Vagina (tissue), 2 donors: Measurements from ENCODE around the gene ERICH3.

Experiments used
- POLR2A ChIP-seq, 2 donors: fragments of 450-650 bp; IDR thresholded peaks; one replicate each; pipeline ENCODE4 v1.6.1; 2017; ENCODE audit warnings: antibody characterized with exemption in 2 of 2, mild to moderate bottlenecking in 2 of 2, moderate library complexity in 2 of 2
- POLR2AphosphoS5 ChIP-seq, 2 donors: sonication (generic); formaldehyde crosslinking; IDR thresholded peaks; one replicate each; pipeline ENCODE4 v1.9.0; 2017; ENCODE audit warnings: antibody characterized with exemption in 2 of 2, mild to moderate bottlenecking in 2 of 2, low read depth in 1 of 2; ENCODE audit not compliant: insufficient read depth in 1 of 2
- TF ChIP-seq, protein P1 (sequence below), 3 experiments: fragments of 450-650 bp in 2 of 3; fragments of 200-600 bp in 1 of 3; sonication (generic) in 1 of 3; IDR thresholded peaks; one replicate each; pipeline ENCODE4 v1.5.1; 2017 to 2019; ENCODE audit warnings: antibody characterized with exemption in 3 of 3, mild to moderate bottlenecking in 2 of 3, moderate library complexity in 2 of 3

DNA sequence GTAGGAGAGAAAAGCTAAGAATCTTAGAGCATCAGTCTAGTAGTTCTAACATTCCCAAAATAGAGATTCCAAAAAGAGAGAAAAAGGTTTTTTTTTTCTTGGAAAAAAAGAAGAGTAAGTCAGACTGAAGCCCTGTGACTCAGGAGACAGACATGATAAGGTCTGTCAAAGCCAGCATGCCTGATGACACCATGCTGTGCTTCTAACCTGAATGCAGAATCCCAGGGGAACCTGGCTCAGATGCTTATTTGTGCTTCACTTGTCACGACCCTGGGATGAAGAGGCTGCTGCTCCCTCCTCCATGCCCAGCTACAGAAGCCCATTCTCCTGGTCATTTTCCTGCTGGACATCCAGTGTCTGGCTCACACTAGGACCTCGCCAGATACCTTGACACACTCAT lies 44.3 kb downstream of the ERICH3 start:
- TF ChIP-seq, protein P1, sequence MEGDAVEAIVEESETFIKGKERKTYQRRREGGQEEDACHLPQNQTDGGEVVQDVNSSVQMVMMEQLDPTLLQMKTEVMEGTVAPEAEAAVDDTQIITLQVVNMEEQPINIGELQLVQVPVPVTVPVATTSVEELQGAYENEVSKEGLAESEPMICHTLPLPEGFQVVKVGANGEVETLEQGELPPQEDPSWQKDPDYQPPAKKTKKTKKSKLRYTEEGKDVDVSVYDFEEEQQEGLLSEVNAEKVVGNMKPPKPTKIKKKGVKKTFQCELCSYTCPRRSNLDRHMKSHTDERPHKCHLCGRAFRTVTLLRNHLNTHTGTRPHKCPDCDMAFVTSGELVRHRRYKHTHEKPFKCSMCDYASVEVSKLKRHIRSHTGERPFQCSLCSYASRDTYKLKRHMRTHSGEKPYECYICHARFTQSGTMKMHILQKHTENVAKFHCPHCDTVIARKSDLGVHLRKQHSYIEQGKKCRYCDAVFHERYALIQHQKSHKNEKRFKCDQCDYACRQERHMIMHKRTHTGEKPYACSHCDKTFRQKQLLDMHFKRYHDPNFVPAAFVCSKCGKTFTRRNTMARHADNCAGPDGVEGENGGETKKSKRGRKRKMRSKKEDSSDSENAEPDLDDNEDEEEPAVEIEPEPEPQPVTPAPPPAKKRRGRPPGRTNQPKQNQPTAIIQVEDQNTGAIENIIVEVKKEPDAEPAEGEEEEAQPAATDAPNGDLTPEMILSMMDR (IDR thresholded peaks at IDR 0.05) = no peak
- TF ChIP-seq POLR2A (IDR thresholded peaks at IDR 0.05) = no peak
- no peak for TF ChIP-seq POLR2AphosphoS5 (IDR thresholded peaks at IDR 0.05; ENCODE audit: insufficient read depth in 1 of 2, low read depth in 1 of 2)
